Iris pigment epithelial cell (primary cell): ENCODE data around the gene MDM4.
A peak's percentile ranks its signal among the peaks of the same experiment; 100 is the strongest.

Experiments used
- DNase-seq: peaks from one replicate; pipeline ENCODE4 v3.0.0-alpha.2; 2011; ENCODE audit warnings: low read depth

Gene MDM4, protein sequence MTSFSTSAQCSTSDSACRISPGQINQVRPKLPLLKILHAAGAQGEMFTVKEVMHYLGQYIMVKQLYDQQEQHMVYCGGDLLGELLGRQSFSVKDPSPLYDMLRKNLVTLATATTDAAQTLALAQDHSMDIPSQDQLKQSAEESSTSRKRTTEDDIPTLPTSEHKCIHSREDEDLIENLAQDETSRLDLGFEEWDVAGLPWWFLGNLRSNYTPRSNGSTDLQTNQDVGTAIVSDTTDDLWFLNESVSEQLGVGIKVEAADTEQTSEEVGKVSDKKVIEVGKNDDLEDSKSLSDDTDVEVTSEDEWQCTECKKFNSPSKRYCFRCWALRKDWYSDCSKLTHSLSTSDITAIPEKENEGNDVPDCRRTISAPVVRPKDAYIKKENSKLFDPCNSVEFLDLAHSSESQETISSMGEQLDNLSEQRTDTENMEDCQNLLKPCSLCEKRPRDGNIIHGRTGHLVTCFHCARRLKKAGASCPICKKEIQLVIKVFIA

DNA sequence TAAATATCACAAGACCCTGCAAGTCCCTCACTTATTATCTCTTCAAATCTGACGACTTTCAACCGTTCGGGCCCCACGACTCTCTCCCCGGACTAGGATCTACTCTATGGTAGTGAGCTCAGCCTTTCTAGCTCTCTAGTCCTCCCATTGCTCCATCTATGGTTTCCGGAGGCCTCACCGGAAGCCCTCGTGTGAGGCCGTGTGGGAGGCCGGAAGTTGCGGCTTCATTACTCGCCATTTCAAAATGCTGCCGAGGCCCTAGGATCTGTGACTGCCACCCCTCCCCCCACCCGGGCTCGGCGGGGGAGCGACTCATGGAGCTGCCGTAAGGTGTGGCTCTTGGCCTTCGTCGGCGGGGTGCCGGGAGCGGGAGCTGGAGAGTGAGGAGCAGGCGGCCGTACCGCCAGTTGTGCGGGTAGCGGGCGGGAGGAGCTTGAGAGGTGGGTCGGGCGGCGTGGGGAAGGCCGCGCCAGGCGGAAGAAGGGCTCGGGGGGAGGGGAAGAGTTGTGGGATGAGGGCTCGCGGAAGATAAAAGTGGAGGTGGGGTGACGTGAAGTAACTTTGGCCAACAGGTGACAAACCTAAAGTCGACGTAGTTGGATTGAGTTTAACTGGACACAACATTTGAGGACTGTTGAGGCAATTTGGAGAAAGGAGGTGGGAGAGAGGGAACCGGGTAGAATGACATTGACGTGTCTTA is at the start of gene MDM4:
TSS of gene MDM4 (plus strand) at position 227 of the 700 bp plus-strand sequence. CDS start 9,113 bp downstream, outside the sequence.
- DNase-seq, result peak; percentile 97

DNA sequence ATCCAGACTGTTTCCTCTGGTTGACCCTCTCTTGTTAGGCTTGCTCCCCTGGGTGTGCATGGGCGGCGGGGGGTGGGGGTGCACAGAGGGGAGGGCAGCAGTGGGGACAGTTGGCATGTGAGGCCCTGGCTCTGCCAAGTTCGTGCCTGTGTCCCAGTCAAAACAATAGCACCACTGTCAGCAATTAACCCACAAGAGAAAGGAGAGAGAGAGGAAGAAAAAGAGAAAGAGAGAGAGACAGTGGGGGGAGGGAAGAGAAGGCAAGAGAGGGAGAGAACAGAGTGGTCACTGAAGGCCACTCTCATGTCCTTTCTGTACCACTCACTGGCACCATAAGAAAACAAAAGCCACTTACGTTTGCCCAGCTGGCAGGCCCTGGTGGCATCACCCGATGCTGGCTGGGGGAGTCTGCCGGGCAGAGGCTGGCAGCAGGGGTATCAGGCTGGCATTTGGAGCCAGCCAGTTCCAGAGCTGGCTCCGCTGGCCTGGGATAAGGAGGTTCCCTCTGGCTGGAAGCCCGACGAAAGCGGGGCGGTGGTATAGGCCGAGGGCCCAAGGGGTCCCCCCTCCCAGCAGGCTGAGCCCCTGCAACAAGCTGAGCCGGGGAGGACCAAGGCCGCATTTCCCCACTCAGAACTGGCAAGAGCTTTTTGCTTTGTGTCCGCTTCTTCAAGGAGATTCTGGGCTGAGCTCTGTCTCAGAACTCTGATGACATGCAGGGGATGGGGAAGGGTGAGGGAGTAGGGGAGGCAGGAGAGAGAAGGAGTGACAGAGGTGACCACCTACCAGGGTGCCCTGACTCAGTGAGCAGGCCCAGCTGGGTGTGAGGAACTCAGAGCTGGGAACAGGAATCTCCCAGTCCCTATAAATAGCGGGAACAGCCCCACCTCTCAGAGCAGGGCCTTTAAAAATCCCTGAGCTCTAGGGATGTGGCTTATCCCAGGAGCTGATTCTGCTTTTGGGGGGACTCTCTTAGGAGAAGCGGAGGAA is 49.5 kb upstream of the MDM4 start:
- no peak for DNase-seq

DNA sequence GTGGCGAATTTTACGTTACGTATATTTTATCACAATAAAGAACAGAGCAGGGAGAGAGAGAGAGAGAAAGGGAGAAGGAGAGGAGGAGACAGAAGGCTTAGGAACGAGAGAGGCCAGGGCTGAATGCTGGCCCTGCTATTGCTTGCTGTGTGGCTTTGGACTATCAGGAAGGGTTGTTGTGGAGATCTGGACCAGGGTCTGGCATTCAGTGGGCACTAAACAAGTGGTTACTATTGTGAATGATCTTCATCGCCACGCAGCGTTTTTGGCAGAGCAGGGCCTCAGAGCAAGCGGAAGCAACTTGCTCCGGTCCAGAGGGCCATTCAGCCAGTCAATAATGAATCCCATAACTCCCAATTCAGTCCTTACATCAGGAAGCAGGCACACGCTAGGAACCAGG is 48.0 kb upstream of the MDM4 start:
- DNase-seq, result no peak

DNA sequence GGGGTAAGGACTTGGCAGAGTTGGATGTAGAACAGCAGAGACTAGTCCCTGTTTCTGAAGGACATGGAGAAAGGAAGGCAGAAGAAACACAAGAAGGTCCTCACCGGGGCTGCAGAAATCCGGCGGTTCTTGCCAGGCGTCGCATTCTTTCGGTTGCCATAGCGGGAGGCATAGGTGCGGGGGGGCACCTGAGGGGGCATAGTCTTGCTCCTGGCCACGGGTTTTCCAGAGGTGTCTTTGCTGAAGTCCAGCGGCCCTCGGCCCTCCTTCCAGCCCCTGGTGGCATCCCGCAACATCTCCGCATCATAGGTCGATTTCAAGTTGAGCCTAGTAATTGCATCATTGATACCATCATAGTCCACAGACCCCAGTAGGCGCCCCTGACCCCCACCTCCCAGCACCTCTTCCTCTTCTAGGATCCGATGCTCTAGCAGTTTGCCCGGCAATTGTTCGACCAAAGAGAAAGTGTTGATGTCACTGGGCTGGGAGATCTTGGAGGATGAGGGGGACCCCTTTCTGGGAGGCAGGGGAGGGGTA is 47.4 kb upstream of the MDM4 start:
- no peak for DNase-seq

DNA sequence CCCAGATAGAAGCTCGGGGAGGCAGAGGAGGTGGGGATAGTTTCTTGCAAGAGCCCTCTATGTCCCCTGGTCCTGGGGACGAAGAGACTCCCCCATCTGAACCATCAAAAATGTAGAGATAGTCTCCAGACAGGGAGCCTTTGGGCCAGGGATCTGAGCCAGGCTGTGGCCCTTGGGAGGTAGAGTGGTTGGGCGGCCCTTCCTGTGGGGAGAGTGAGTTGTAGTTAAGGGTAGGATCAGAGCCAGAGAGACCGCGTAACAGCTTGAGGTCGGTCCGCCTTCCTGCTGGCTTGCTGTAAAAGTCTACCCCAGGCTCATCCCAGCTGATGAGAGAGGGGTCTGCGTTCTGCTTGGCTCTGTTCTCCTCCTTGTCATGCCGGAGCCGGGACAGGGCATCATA is 46.9 kb upstream of the MDM4 start:
- no peak for DNase-seq

DNA sequence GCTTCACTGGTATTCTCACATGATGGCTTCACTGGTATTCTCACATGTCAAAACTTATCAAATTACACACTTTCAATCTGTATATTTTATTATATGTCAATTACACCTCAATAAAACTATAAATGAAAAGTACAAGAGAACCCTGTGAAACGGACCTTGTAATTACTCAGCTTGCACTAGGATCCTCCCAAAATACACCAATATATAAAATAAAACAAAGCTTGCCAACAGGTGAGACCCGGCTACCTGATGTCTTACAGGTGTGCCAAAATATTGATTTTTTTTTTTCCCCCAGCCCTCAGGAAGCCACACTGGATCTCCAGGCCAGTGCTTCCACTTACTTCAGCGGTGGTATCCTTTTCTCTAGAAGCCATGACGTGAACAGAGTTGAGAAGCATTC is 44.5 kb upstream of the MDM4 start:
- DNase-seq, result no peak

DNA sequence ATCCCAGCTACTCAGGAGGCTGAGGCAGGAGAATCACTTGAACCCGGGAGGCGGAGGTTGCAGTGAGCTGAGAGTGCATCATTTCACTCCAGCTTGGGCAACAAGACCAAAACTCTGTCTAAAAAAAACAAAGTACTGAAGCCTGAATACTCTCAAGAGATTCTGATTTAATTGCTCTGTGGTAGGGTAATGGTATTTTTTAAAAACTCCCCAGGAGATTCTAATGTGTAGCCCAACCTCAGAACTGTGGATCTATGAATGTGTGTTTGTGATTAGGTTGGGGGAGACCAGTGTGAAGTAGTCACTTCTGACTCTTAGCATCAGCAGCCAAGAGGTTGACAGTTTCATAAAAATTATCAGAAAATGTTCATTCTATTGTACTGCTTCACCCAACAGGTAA is 43.5 kb upstream of the MDM4 start:
- no peak for DNase-seq

DNA sequence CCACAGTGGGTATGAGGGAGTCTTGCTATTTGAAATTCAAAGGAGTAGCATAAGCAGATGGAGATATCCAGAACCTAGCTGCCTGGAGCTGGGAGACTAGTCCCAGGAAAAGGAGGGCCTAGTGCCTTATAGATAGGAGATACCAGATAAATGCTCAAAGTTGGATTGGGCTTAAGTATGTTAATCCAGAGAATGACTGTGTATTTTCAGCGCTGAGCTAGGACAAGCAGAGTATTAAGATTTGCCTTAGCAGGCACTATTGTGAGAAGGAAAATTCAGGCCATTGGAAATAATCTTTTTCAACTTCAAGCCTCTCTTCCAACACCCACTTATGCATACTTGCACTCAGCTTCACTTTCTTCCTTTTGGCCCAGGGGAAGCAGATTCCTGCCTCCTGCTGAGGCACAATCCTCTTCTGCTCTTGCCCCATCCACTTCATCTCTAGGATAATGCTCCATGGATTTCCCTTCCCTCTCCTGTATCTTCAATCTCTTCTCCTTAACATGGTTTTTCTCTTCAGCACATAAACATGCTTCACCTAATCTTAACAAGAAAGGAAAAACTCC is 42.7 kb upstream of the MDM4 start:
- DNase-seq, result no peak

DNA sequence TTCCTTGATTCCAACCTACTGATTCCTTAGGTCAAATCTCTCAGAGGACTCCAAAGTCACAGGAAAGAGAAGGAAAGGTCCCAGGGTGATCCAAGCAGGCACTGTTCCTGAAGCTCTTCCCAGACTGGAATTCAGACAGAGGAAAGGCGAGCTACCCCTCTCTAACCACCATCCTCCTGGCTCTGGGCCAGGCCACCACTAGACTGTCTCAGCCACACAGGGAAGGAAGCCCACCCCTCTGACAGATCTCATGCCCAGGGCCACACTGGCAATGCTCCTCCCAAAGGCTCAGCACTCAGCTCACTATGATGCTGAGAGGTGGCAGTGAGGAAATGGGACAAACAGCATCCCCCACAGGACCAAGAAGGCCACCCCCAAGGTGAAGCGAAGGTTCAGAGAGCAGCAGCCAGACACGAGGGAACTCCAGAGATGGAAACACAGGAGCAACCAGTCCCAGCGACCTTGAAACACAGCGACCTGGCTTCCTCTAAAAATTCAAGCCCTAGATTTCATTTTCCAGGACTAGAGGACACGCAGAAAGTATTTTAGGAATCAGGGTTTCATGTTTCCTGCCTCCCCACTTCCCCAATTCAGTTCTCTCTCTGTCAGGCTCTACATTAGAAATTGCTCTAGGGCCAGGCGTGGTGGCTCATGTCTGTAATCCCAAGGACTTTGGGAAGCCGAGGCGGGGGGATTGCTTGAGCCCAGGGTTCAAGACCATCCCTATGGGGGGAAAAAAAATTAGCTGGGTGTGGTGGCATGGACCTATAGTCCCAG is 40.4 kb upstream of the MDM4 start:
- DNase-seq, result no peak

DNA sequence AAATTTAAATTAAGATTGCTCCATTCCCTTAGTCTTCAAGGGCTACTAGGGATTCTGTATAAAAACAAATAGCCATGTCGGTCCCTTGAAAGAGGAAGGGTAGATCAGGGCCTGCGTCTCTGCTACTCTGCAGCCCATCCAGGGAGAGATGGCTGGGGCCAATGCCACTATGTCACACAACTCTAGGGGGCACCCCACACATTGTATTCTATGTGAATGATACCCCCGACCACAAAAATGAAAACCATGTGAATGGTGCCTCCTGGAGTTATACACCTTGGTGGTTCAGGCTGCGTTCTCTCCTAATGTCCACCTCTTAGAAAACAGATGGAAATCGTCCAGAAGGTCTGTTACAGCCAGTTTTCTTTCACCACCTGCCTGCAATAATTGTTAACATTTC is 39.6 kb upstream of the MDM4 start:
- no peak for DNase-seq

DNA sequence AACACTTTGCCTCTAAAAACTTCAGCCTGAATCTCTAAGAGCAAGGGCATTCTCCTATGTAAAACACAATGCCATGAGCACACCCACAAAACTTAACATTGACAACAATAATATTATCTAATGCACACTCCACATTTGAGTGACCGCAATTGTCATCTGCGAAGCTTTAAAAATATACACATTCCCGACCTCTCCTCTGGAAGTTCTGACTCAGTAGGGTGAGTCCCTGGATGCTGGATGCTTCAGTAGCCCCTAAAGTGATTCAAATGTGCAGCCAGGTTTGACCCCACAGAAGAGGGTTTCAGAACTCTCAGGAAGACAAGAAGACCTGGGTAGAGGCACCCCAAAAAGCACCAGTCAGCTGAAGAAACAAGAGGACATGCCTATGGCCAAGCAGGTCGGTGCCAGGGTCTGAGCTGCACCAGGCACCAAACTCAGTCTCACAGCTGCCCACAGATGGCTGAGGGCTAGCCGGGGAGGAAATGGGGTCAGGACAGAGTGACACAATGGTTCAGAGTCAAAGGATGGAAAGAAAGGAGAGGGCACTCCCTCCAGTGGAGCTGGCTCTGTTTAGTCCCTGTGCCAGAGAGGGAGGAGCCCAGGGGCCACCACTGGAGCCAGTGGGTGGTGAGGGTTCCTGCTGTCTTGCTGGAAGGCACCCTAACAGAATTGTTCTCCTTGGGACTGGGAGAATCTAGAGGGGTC is 39.0 kb upstream of the MDM4 start:
- DNase-seq, result peak; percentile 10

DNA sequence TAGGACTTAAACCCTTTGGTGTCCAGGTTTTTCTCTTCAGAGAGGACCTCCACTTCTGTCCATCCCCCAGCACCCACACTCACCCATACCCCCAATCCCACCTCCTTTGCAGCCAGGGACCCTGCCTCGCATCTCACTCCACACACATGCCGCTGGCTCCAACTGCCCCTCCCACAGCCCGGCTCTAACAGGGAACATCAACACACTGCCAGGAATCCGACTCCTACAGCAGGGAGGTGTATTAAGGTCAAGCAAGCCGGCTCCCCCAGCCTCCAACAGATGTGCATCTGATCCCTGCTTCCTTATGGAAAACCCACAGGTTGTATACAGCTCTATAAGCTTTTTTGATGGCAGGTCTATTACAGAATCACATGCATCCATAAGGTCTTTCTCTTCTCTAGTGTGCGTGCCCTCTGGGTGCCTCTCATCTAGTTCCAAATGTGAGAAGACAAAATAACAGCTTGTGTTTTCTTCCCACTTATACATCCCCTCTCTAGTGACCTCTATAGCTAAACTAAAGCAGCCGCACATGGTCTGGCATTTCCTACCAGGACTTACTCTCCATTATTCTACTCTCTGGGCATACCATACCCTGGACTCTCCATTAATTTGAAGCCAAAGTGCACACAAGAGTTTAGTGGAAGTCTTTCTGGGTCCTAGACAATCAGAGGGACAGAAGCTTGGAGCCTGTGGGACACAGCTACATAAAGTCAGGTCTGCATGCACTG is 37.9 kb upstream of the MDM4 start:
- DNase-seq, result no peak

DNA sequence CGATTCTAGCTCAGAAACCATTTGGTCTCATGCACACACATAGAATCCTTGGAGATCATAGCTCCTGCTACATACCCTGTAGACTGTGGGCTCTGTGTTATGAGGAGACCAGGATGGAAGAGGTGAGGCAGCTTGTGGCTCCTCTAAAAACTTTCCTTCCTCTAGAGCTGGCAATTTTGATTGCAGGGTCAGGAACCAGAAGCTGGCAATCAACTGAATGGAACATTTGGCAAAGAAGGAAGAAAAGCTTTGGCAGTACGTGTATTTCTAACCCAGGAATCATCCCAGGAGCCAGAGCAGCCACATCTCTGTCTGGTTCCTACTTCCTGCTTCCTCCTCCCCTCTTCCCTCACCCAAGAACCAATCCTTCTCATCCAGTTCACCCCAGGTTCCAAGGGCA is 37.3 kb upstream of the MDM4 start:
- no peak for DNase-seq

DNA sequence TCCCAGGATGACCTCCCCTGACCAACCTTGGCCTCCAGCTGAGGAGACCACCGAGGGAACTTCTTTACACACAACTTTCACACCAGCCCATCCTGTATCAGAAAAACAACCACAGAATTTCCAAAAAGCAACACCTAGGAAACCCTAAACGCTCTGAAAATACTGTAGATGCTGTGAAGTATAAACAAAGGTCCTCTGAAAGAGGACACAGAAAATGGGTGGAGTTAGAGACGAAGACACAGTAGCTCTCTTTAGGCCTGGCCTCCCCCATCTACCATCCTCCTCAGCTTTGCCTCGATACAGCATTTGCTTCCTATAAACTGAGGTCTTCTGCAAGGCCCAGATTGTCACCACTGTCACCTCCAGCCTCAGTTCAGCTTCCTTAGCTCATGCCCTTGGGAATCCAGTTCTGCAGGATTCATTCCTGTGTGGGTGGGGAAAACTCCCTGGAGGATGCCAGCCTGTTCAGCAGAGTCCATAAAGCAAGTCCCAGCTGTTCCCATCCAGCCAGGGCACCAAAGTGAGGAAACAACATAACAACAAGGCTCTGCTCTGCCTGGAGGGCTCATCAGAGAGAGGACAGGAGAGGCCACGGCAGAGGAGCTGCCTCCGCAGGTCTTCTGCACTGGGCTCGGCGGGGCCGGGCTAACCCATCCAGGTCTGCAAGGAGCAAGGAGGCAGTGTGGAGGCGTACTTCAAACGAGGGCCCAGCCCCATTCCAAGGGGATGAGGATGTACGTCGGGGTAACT is 36.6 kb upstream of the MDM4 start:
- no peak for DNase-seq

DNA sequence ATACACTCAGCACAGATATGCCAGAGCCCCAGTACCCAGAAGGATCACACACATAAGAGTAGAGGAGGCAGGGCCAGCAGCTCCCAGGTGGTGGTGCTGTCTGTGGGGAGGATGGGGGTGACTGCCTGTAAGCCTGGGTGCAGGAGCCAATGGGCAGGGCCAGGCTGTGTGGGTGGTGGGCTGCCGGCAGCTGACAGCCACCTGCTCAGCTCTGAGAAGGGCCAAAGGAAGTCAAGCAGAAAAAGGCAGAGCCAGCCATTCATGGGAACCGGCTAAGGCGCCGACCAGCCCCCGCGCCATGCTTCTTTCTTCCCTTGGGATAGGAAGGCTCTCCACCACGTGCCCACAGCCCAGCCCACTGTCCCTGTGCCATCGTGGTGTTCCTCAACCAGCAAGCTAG is 35.7 kb upstream of the MDM4 start:
- DNase-seq, result no peak

DNA sequence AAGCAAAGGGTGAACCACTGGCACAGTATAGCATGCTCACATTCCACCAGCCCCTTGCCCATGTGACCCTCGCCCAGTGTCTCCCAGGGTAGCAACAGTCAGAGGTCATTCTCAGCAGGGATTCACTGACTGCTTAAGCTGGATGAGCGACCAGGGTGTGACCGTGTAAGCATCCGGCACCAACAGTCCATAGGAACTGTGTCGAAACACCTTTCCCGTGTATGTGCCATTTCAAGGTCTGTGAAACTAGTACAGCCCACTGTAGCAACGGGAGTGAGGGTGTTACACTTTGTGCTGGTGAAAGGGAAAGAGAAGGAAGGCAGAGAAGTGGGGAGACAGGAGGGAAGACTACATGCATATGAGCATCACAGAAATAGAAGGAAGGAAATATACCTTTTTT is 32.4 kb upstream of the MDM4 start:
- DNase-seq, result no peak

DNA sequence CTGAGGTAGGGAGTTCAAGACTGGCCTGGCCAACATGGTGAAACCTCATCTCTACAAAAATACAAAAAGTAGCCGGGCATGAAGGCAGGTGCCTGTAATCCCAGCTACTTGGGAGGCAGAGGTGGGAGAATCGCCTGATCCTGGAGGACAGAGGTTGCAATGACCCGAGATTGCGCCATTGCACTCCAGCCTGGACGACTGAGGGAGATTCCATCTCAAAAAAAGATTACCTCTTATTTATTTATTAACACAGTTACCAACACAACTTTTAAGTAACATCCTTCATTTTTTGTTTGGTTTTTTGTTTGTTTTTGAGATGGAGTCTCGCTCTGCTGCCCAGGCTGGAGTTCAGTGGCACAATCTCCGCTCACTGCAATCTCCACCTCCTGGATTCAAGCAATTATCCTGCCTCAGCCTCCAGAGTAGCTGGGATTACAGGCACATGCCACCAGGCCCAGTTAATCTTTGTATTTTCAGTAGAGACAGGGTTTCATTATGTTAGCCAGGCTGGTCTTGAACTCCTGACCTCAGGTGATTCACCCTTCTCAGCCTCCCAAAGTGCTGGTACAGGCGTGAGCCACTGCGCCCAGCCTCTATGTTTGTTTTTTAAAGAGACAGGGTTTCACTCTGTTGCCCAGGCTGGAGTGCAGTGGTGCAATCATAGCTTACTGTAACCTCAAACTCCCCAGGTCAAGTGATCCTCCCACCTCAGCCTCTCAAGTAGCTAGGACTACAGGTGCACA is 29.5 kb upstream of the MDM4 start:
- peak; percentile 69 for DNase-seq

DNA sequence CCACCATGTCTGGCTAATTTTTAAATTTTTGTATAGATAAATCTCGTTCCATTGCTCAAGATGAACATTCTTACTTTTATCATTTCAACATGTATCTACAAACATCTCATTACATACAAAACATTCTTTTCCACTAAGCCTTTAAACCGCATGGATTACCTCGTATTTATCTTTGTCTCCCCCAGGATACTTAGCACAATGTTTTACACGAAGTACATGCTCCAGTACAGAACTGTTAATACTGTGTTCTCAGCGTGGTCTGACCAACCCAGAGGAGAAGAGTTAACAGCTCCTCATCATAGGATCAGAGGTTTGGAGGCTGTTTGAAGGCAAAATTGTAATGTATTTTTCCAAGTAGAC is 29.0 kb upstream of the MDM4 start:
- DNase-seq, result peak; percentile 93
